ENCODE measurements around the gene SCAND1. TPM values are rescaled to one million over a fixed set of nuclear protein-coding genes. Genes with fewer than 3 reads are reported as not detected.

SCAND1 gene
- total RNA-seq, 1 donor from 2014 or later: 48.4 TPM

- no peak for DNase-seq (ENCODE audit: low spot score)
Measured at GRCh38 chr20:35907017-35907701, 47.1 kb downstream of the SCAND1 start.

GRCh38 chr20:35904982-35905663, 49.2 kb downstream of the SCAND1 start:
- no peak for DNase-seq (ENCODE audit: low spot score)

- DNase-seq (ENCODE audit: low spot score): no peak
Measured at GRCh38 chr20:35903843-35904242, 50.5 kb downstream of the SCAND1 start.

Other genes starting within 250 kb of the SCAND1 start
- gene RBM39, start 212.2 kb downstream of the SCAND1 start, total RNA-seq: 405 TPM
- gene PHF20, start 182.5 kb downstream of the SCAND1 start, total RNA-seq: 61.6 TPM
- 3.8 TPM for gene CNBD2, start 14.1 kb upstream of the SCAND1 start, total RNA-seq
- 165 TPM for gene EPB41L1, start 200.2 kb upstream of the SCAND1 start, total RNA-seq